ENCODE data around the gene HS6ST2. TPM values are rescaled to one million over a fixed set of nuclear protein-coding genes. Genes with fewer than 3 reads are reported as not detected.
"Not testable (repeated sequence)": the region's sequence is repeated elsewhere in the genome, so short reads cannot be mapped to it uniquely, and the experiment has no call there.

The HS6ST2 gene
- total and polyA plus RNA-seq, 2 experiments from 2014 or later: not detected

DNA sequence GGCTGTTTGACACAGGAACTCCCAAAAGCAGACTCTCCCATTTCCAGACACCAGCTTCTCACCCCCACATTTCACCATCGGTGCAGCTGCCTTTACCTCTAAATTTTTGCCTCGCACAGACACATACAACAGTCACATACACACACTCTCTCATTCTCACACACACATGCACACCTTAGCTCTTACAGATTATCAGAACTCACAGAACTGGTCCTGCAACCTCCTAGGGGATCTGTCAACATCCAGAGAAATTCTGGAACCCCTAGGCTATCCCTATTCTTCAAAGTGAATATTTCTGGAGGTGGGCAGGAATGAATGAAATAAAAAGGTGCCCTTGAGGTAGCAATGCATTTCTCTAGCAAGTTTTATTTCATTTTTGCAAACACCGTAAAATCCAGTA is 4.1 kb downstream of the HS6ST2 start:
- Histone ChIP-seq H3K9me2 (ENCODE audit: insufficient read depth) (no peaks in the 10 kb centered on the region), H3K4me3 (no peak overlapping the region), H3F3A (ENCODE audit: insufficient read depth) (no peaks in the 10 kb centered on the region), H3K27me3 (replicated peaks; ENCODE audit: insufficient read depth) (no peaks in the 10 kb centered on the region), H3K4me2 (ENCODE audit: unreplicated experiment) (no peak overlapping the region), H3K9ac (no peak overlapping the region), H2AFZ (no peak overlapping the region), H3K36me3 (ENCODE audit: low read depth) (no peaks in the 10 kb centered on the region), H3K27ac (no peak overlapping the region), H3K9me3 (ENCODE audit: low read depth) (no peaks in the 10 kb centered on the region), H3K79me2 (ENCODE audit: insufficient read depth) (no peaks in the 10 kb centered on the region), H3K4me1 (ENCODE audit: insufficient read depth) (no peaks in the 10 kb centered on the region), H4K20me1 (ENCODE audit: insufficient read depth) (no peaks in the 10 kb centered on the region)
- 80 to 94% methylated on average over 3 of the region's 3 CpGs for WGBS, 2 experiments (ENCODE audit: low coverage in 1 of 2, low lambda C conversion rate in 2 of 2, missing lambda C conversion rate in 2 of 2)
- no peak for TF ChIP-seq EZH2phosphoT487 (IDR thresholded peaks at IDR 0.05; ENCODE audit: insufficient read depth, low read depth)
- no peak for TF ChIP-seq EZH2 (IDR thresholded peaks at IDR 0.05; ENCODE audit: insufficient read depth, poor library complexity, severe bottlenecking)
- DNase-seq: no peak
- in situ Hi-C loops (cut with MboI): no loop called here

DNA sequence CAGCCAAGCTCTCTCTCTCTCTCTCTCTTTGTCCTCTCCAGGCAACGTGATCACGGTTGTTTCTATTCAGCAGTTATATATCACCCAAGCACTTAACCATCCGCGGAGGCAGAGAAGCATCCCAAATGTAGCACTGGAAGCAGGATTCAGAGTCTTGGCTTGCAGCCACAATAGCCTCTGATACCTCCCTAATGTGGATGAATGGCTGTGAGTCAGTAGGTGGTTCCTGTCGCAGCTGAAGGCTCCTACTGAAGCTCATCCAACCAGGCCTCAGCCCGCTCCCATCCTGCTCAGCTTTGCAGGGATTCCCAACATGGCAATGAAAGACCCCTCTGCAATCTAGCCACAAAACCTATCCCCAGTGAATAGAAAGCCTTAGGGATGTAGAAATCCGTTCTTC is 5.1 kb downstream of the HS6ST2 start:
- 69 to 76% methylated on average over 5 to 7 of the region's 7 CpGs for WGBS, 2 experiments (ENCODE audit: low coverage in 1 of 2, low lambda C conversion rate in 2 of 2, missing lambda C conversion rate in 2 of 2)
- Histone ChIP-seq H3K4me2 (ENCODE audit: unreplicated experiment) (no peak overlapping the region), H3K27ac (no peak overlapping the region), H3K4me3 (no peak overlapping the region), H3K4me1 (ENCODE audit: insufficient read depth) (no peaks in the 10 kb centered on the region), H3K36me3 (ENCODE audit: low read depth) (no peaks in the 10 kb centered on the region), H3K27me3 (replicated peaks; ENCODE audit: insufficient read depth) (no peaks in the 10 kb centered on the region), H3F3A (ENCODE audit: insufficient read depth) (no peaks in the 10 kb centered on the region), H3K79me2 (ENCODE audit: insufficient read depth) (no peaks in the 10 kb centered on the region), H3K9ac (no peak overlapping the region), H3K9me2 (ENCODE audit: insufficient read depth) (no peaks in the 10 kb centered on the region), H3K9me3 (ENCODE audit: low read depth) (no peaks in the 10 kb centered on the region), H2AFZ (no peak overlapping the region), H4K20me1 (ENCODE audit: insufficient read depth) (no peaks in the 10 kb centered on the region)
- in situ Hi-C loops (cut with MboI): no loop called here
- no peak for TF ChIP-seq EZH2phosphoT487 (IDR thresholded peaks at IDR 0.05; ENCODE audit: insufficient read depth, low read depth)
- DNase-seq: no peak

- H3K36me3 ChIP-seq (ENCODE audit: low read depth): no peaks in the 10 kb centered on the region
- DNase-seq: peak; percentile 2
- H3F3A ChIP-seq (ENCODE audit: insufficient read depth): no peaks in the 10 kb centered on the region
- TF ChIP-seq EZH2phosphoT487 (IDR thresholded peaks at IDR 0.05; ENCODE audit: insufficient read depth, low read depth) (no peak), EZH2 (IDR thresholded peaks at IDR 0.05; ENCODE audit: insufficient read depth, poor library complexity, severe bottlenecking) (no peak)
- no peak overlapping the region for H3K9ac ChIP-seq
- 22 to 24% methylated on average over 4 of the region's 4 CpGs for WGBS, 2 experiments (ENCODE audit: low coverage in 1 of 2, low lambda C conversion rate in 2 of 2, missing lambda C conversion rate in 2 of 2)
- no peaks in the 10 kb centered on the region for H3K9me2 ChIP-seq (ENCODE audit: insufficient read depth)
- H3K79me2 ChIP-seq (ENCODE audit: insufficient read depth): no peaks in the 10 kb centered on the region
- no peaks in the 10 kb centered on the region for H3K9me3 ChIP-seq (ENCODE audit: low read depth)
- H3K27ac ChIP-seq: no peak overlapping the region
- no peak overlapping the region for H3K4me3 ChIP-seq
- H3K4me1 ChIP-seq (ENCODE audit: insufficient read depth): no peaks in the 10 kb centered on the region
- no peaks in the 10 kb centered on the region for H3K27me3 ChIP-seq (replicated peaks; ENCODE audit: insufficient read depth)
- no peaks in the 10 kb centered on the region for H4K20me1 ChIP-seq (ENCODE audit: insufficient read depth)
- in situ Hi-C loops (cut with MboI): no loop called here
- no peak overlapping the region for H2AFZ ChIP-seq
- no peak overlapping the region for H3K4me2 ChIP-seq (ENCODE audit: unreplicated experiment)
These were observed 9.7 kb downstream of the HS6ST2 start for GRCh38 chrX:132948648-132949260.

GRCh38 chrX:132945055-132945599 is 13.3 kb downstream of the HS6ST2 start:
- H3K9me2 ChIP-seq (ENCODE audit: insufficient read depth); H3K4me3 ChIP-seq; H3K36me3 ChIP-seq (ENCODE audit: low read depth); H3K4me2 ChIP-seq (ENCODE audit: unreplicated experiment); H3F3A ChIP-seq (ENCODE audit: insufficient read depth); H3K4me1 ChIP-seq (ENCODE audit: insufficient read depth); H3K27me3 ChIP-seq (replicated peaks; ENCODE audit: insufficient read depth); H3K9ac ChIP-seq; DNase-seq; H3K9me3 ChIP-seq (ENCODE audit: low read depth); H2AFZ ChIP-seq; H3K27ac ChIP-seq; H3K79me2 ChIP-seq (ENCODE audit: insufficient read depth); in situ Hi-C loops (cut with MboI); H4K20me1 ChIP-seq (ENCODE audit: insufficient read depth): not testable (repeated sequence)
- 57 to 72% methylated on average over 3 to 4 of the region's 4 CpGs for WGBS, 2 experiments (ENCODE audit: low coverage in 1 of 2, low lambda C conversion rate in 2 of 2, missing lambda C conversion rate in 2 of 2)
